ENCODE measurements around the gene SYNE3. TPM values are rescaled to one million over a fixed set of nuclear protein-coding genes. Genes with fewer than 3 reads are reported as not detected.
A peak's percentile ranks its signal among the peaks of the same experiment; 100 is the strongest.

Gene SYNE3
- total and polyA plus RNA-seq, 7 experiments from 2014 or later: 6.8 to 83.9 (median 49.1) TPM

- ATAC-seq (no peak), DNase-seq (no peak)
- CTCF ChIA-PET: interaction anchor here (0.9 to 2.0 kb wide), 2 partner anchors 12 to 106 kb away, joined by 3 to 9 read pairs; no protein-coding TSS in a partner anchor
- peaks cover 0 to 2% (median 0%) of the 10 kb centered on the region in 11 donors for H3K9me3 Mint-ChIP-seq
- Histone ChIP-seq H3K4me3 (ENCODE audit: low read length) (no peak overlapping the region), H3K4me1 (ENCODE audit: control insufficient read depth in 2 of 2, insufficient read depth in 2 of 2, low read length in 2 of 2) (no peaks in the 10 kb centered on the region), H3K27ac (ENCODE audit: low read depth, low read length) (no peak overlapping the region), H3K36me3 (ENCODE audit: control insufficient read depth in 2 of 3, insufficient read depth in 3 of 3, low read length in 3 of 3) (peaks cover 0 to 21% (median 0%) of the 10 kb centered on the region in 3 experiments), H3K27me3 (ENCODE audit: control insufficient read depth in 2 of 2, insufficient read depth in 2 of 2, low read length in 2 of 2) (no peaks in the 10 kb centered on the region), H3K9me3 (ENCODE audit: control insufficient read depth in 2 of 3, low read length in 3 of 3) (no peaks in the 10 kb centered on the region)
- peaks cover 0 to 55% (median 6%) of the 10 kb centered on the region in 5 donors for H3K36me3 Mint-ChIP-seq
- H3K27me3 Mint-ChIP-seq: no peaks in the 10 kb centered on the region
- intact Hi-C loops (cut with micrococcal nuclease): no loop called here
- peaks cover 0 to 4% (median 0%) of the 10 kb centered on the region in 7 donors for H3K4me1 Mint-ChIP-seq
- POLR2A ChIA-PET: interaction anchor here (0.6 kb wide), 1 partner anchor 99 kb away, joined by 3 read pairs; no protein-coding TSS in a partner anchor
- no peak overlapping the region for H3K27ac Mint-ChIP-seq
- no peak overlapping the region for H3K4me3 Mint-ChIP-seq
Measured at GRCh38 chr14:95548328-95548929, 32.0 kb upstream of the SYNE3 start.

- Histone ChIP-seq H3K9me3 (ENCODE audit: control insufficient read depth in 2 of 3, low read length in 3 of 3) (no peaks in the 10 kb centered on the region), H3K4me3 (ENCODE audit: low read length) (no peak overlapping the region), H3K27ac (ENCODE audit: low read depth, low read length) (no peak overlapping the region), H3K36me3 (ENCODE audit: control insufficient read depth in 2 of 3, insufficient read depth in 3 of 3, low read length in 3 of 3) (peaks cover 0 to 21% (median 0%) of the 10 kb centered on the region in 3 experiments), H3K27me3 (ENCODE audit: control insufficient read depth in 2 of 2, insufficient read depth in 2 of 2, low read length in 2 of 2) (no peaks in the 10 kb centered on the region), H3K4me1 (ENCODE audit: control insufficient read depth in 2 of 2, insufficient read depth in 2 of 2, low read length in 2 of 2) (no peaks in the 10 kb centered on the region)
- DNase-seq (no peak), ATAC-seq (no peak)
- H3K4me3 Mint-ChIP-seq: no peak overlapping the region
- intact Hi-C loops (cut with micrococcal nuclease): no loop called here
- ChIA-PET CTCF (interaction anchor here (0.6 to 2.0 kb wide), 3 partner anchors 12 to 492 kb away, joined by 3 to 9 read pairs (median 4); no protein-coding TSS in a partner anchor), POLR2A (interaction anchor here (0.6 kb wide), 1 partner anchor 100 kb away, joined by 3 read pairs; no protein-coding TSS in a partner anchor)
- no peak overlapping the region for H3K27ac Mint-ChIP-seq
- H3K27me3 Mint-ChIP-seq: no peaks in the 10 kb centered on the region
- H3K36me3 Mint-ChIP-seq: peaks cover 0 to 55% (median 6%) of the 10 kb centered on the region in 5 donors
- H3K4me1 Mint-ChIP-seq: peaks cover 0 to 4% (median 0%) of the 10 kb centered on the region in 7 donors
- H3K9me3 Mint-ChIP-seq: peaks cover 0 to 2% (median 0%) of the 10 kb centered on the region in 11 donors
Measured at GRCh38 chr14:95547626-95548327, 31.3 kb upstream of the SYNE3 start.

DNA sequence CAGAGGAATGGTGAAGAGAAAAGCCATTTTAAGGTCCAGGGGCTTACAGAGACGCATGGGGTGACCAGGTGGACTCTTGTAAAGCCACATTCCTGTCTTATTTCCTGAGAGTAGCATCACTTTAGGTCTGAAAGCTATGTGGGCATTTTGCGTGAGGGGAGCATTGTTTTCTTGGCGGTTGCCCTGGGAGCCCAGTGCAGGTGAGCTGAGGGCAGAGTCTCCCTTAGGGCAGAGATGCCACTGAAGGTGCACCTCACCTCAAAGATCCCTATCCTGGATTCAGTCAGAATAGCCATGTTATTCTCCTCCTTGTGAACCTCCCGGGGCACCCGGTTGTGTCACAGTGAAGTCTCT is 30.8 kb upstream of the SYNE3 start:
- no peak for DNase-seq
- Histone ChIP-seq H3K4me3 (ENCODE audit: low read length) (no peak overlapping the region), H3K27me3 (ENCODE audit: control insufficient read depth in 2 of 2, insufficient read depth in 2 of 2, low read length in 2 of 2) (no peaks in the 10 kb centered on the region), H3K36me3 (ENCODE audit: control insufficient read depth in 2 of 3, insufficient read depth in 3 of 3, low read length in 3 of 3) (peaks cover 0 to 21% (median 0%) of the 10 kb centered on the region in 3 experiments), H3K9me3 (ENCODE audit: control insufficient read depth in 2 of 3, low read length in 3 of 3) (no peaks in the 10 kb centered on the region), H3K4me1 (ENCODE audit: control insufficient read depth in 2 of 2, insufficient read depth in 2 of 2, low read length in 2 of 2) (no peaks in the 10 kb centered on the region), H3K27ac (ENCODE audit: low read depth, low read length) (no peak overlapping the region)
- ChIA-PET CTCF (interaction anchor here (0.6 kb wide), 2 partner anchors 429 to 493 kb away, joined by 4 read pairs; no protein-coding TSS in a partner anchor), POLR2A (no interaction called here)
- Mint-ChIP-seq H3K27ac (peak overlapping the region in 1 of 9 donors; percentile 48), H3K27me3 (no peaks in the 10 kb centered on the region), H3K4me3 (no peak overlapping the region), H3K9me3 (peaks cover 0 to 2% (median 0%) of the 10 kb centered on the region in 11 donors), H3K4me1 (peaks cover 0 to 4% (median under 1%) of the 10 kb centered on the region in 7 donors), H3K36me3 (peaks cover 0 to 55% (median 6%) of the 10 kb centered on the region in 5 donors)
- ATAC-seq: no peak
- intact Hi-C loops (cut with micrococcal nuclease): no loop called here

DNA sequence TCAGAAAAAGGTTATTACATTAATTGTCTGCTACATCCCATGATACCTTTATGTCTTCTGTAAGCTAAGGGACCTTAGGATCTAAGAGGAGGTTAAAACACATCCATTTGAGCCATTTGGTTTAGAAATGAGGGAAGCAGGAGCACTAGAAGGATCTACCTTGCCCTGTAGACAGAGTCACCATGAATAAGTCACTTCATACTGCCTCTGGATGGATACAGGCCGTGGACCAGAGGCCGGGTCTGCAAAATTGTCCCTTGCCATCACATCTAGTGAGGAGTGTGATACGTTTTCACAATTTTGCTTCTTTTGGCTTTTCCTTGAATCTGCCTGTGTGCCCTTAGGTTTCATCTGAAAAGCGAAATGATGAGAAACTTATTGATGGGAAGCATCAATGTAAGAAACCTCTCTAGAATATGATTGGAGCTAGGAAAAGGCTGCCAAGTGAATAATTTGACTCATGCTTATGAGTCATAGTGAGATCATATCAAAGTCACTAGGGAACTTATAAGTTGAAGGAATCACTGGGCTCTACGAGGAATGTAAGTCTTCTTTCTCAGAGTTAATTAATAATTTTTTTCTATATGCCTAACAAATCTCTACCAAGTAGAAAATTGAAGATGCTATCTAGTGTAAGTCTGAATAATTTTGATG is 29.2 kb upstream of the SYNE3 start:
- no peaks in the 10 kb centered on the region for H3K9me3 ChIP-seq (ENCODE audit: control insufficient read depth in 2 of 3, low read length in 3 of 3)
- intact Hi-C loops (cut with micrococcal nuclease): no loop called here

GRCh38 chr14:95544588-95544987 is 28.1 kb upstream of the SYNE3 start:
- Mint-ChIP-seq H3K4me3 (no peak overlapping the region), H3K4me1 (peaks cover 6 to 23% (median 21%) of the 10 kb centered on the region in 7 donors), H3K27me3 (no peaks in the 10 kb centered on the region), H3K9me3 (peaks cover 0 to 2% (median 0%) of the 10 kb centered on the region in 11 donors), H3K36me3 (peaks cover 0 to 41% (median 5%) of the 10 kb centered on the region in 5 donors), H3K27ac (no peak overlapping the region)
- Histone ChIP-seq H3K27ac (ENCODE audit: low read depth, low read length) (no peak overlapping the region), H3K4me3 (ENCODE audit: low read length) (no peak overlapping the region), H3K9me3 (ENCODE audit: control insufficient read depth in 2 of 3, low read length in 3 of 3) (no peaks in the 10 kb centered on the region), H3K36me3 (ENCODE audit: control insufficient read depth in 2 of 3, insufficient read depth in 3 of 3, low read length in 3 of 3) (peaks cover 0 to 21% (median 0%) of the 10 kb centered on the region in 3 experiments), H3K4me1 (ENCODE audit: control insufficient read depth in 2 of 2, insufficient read depth in 2 of 2, low read length in 2 of 2) (no peaks in the 10 kb centered on the region), H3K27me3 (ENCODE audit: control insufficient read depth in 2 of 2, insufficient read depth in 2 of 2, low read length in 2 of 2) (no peaks in the 10 kb centered on the region)
- CTCF ChIA-PET: interaction anchor here (1.0 kb wide), 1 partner anchor 18 kb away, joined by 3 read pairs; no protein-coding TSS in a partner anchor
- POLR2A ChIA-PET: interaction anchor here (0.9 kb wide), 1 partner anchor 10 kb away, joined by 3 read pairs; the partner anchor contains the start of gene GLRX5
- intact Hi-C loops (cut with micrococcal nuclease): no loop called here
- ATAC-seq (no peak), DNase-seq (no peak)

More for the DNA sequence above, 29.2 kb upstream of the SYNE3 start:
- Mint-ChIP-seq H3K27ac (no peak overlapping the region), H3K4me3 (no peak overlapping the region), H3K36me3 (peaks cover 0 to 48% (median 6%) of the 10 kb centered on the region in 5 donors), H3K4me1 (peaks cover 4 to 16% (median 14%) of the 10 kb centered on the region in 7 donors), H3K9me3 (peaks cover 0 to 2% (median 0%) of the 10 kb centered on the region in 11 donors), H3K27me3 (no peaks in the 10 kb centered on the region)
- H3K4me1 ChIP-seq (ENCODE audit: control insufficient read depth in 2 of 2, insufficient read depth in 2 of 2, low read length in 2 of 2): no peaks in the 10 kb centered on the region
- no peaks in the 10 kb centered on the region for H3K27me3 ChIP-seq (ENCODE audit: control insufficient read depth in 2 of 2, insufficient read depth in 2 of 2, low read length in 2 of 2)
- ATAC-seq: no peak
- H3K4me3 ChIP-seq (ENCODE audit: low read length): no peak overlapping the region
- DNase-seq: no peak
- POLR2A ChIA-PET: interaction anchor here (0.7 to 1.1 kb wide), 2 partner anchors 10 to 112 kb away, joined by 3 to 4 read pairs; no protein-coding TSS in a partner anchor
- peaks cover 0 to 21% (median 0%) of the 10 kb centered on the region in 3 experiments for H3K36me3 ChIP-seq (ENCODE audit: control insufficient read depth in 2 of 3, insufficient read depth in 3 of 3, low read length in 3 of 3)
- CTCF ChIA-PET: no interaction called here
- H3K27ac ChIP-seq (ENCODE audit: low read depth, low read length): no peak overlapping the region

DNA sequence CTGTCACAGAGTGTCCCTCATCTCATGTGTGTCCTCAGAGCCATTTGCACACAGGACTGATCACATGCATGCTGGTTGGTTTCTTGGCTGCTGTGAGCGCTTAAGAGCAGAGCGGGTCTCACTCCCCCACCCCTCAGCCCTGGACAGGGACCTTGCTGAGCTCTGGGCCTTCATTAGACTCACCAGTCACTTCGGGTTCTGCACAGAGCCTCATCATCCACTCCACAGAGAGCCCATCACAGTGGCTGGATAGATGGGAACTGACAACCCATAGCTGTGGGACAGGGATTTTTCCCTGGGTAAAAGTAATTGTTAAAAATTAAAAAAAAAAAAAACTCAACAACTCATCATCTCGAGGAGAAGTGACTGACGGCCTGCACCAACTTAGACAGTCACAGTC is 26.6 kb upstream of the SYNE3 start:
- ATAC-seq (no peak), DNase-seq (no peak)
- Mint-ChIP-seq H3K27me3 (no peaks in the 10 kb centered on the region), H3K36me3 (peaks cover 0 to 31% (median 0%) of the 10 kb centered on the region in 5 donors), H3K27ac (no peak overlapping the region), H3K9me3 (no peaks in the 10 kb centered on the region), H3K4me3 (no peak overlapping the region), H3K4me1 (peaks cover 7 to 37% (median 35%) of the 10 kb centered on the region in 7 donors)
- H3K27me3 ChIP-seq (ENCODE audit: control insufficient read depth in 2 of 2, insufficient read depth in 2 of 2, low read length in 2 of 2): no peaks in the 10 kb centered on the region
- intact Hi-C loops (cut with micrococcal nuclease): no loop called here
- H3K9me3 ChIP-seq (ENCODE audit: control insufficient read depth in 2 of 3, low read length in 3 of 3): no peaks in the 10 kb centered on the region
- no peak overlapping the region for H3K27ac ChIP-seq (ENCODE audit: low read depth, low read length)
- CTCF ChIA-PET: no interaction called here
- POLR2A ChIA-PET: no interaction called here
- no peaks in the 10 kb centered on the region for H3K4me1 ChIP-seq (ENCODE audit: control insufficient read depth in 2 of 2, insufficient read depth in 2 of 2, low read length in 2 of 2)
- no peak overlapping the region for H3K4me3 ChIP-seq (ENCODE audit: low read length)
- H3K36me3 ChIP-seq (ENCODE audit: control insufficient read depth in 2 of 3, insufficient read depth in 3 of 3, low read length in 3 of 3): peaks cover 0 to 21% (median 0%) of the 10 kb centered on the region in 3 experiments

Measured in naive thymus-derived CD4-positive, alpha-beta T cell (primary cell).